ENCODE measurements around the gene CLIP4. TPM values are rescaled to one million over a fixed set of nuclear protein-coding genes. Genes with fewer than 3 reads are reported as not detected.

Gene CLIP4
- 2.7 TPM for polyA plus RNA-seq (2013, experiment 1 of 2)
- polyA plus RNA-seq (2013, experiment 2 of 2) = 2.6 TPM

- Histone ChIP-seq H3K27ac (ENCODE audit: low read depth, low read length, severe bottlenecking) (no peak within 1 kb of the TSS), H3K4me3 (ENCODE audit: extremely low read depth, insufficient read depth, low read length, poor library complexity, severe bottlenecking) (peak within 1 kb of the TSS; percentile 37)
- WGBS, 2 experiments (ENCODE audit: insufficient coverage in 2 of 2) = 9 to 10% methylated on average over 46 to 65 of the region's 76 CpGs
Observed at GRCh38 chr2:29114946-29115609, at the start of gene CLIP4. Gene CLIP4, plus strand, starts transcription at chr2:29115415. Its CDS starts 5,974 bp downstream, at chr2:29121389.

GRCh38 chr2:29066271-29066860 is 48.8 kb upstream of the CLIP4 start:
- WGBS, 2 experiments (ENCODE audit: insufficient coverage in 2 of 2) = 90 to 97% methylated on average over 7 to 8 of the region's 8 CpGs
- Histone ChIP-seq H3K9me3 (ENCODE audit: control insufficient read depth, low read length) (no peaks in the 10 kb centered on the region), H3K36me3 (ENCODE audit: control insufficient read depth, insufficient read depth, low read length) (no peaks in the 10 kb centered on the region), H3K27ac (ENCODE audit: low read depth, low read length, severe bottlenecking) (no peak overlapping the region), H3K4me1 (ENCODE audit: control insufficient read depth, insufficient read depth, low read length, poor library complexity, severe bottlenecking) (no peaks in the 10 kb centered on the region), H3K4me3 (ENCODE audit: extremely low read depth, insufficient read depth, low read length, poor library complexity, severe bottlenecking) (no peak overlapping the region)

More at GRCh38 chr2:29114946-29115609, at the start of gene CLIP4:
- Histone ChIP-seq H3K9me3 (ENCODE audit: control insufficient read depth, low read length) (no peaks in the 10 kb centered on the region), H3K36me3 (ENCODE audit: control insufficient read depth, insufficient read depth, low read length) (no peaks in the 10 kb centered on the region), H3K4me1 (ENCODE audit: control insufficient read depth, insufficient read depth, low read length, poor library complexity, severe bottlenecking) (peaks cover 6% of the 10 kb centered on the region)

- Histone ChIP-seq H3K4me1 (ENCODE audit: control insufficient read depth, insufficient read depth, low read length, poor library complexity, severe bottlenecking) (no peaks in the 10 kb centered on the region), H3K9me3 (ENCODE audit: control insufficient read depth, low read length) (no peaks in the 10 kb centered on the region), H3K36me3 (ENCODE audit: control insufficient read depth, insufficient read depth, low read length) (no peaks in the 10 kb centered on the region), H3K4me3 (ENCODE audit: extremely low read depth, insufficient read depth, low read length, poor library complexity, severe bottlenecking) (no peak overlapping the region), H3K27ac (ENCODE audit: low read depth, low read length, severe bottlenecking) (no peak overlapping the region)
- 79 to 90% methylated on average over 5 to 7 of the region's 7 CpGs for WGBS, 2 experiments (ENCODE audit: insufficient coverage in 2 of 2)
Observed at GRCh38 chr2:29066997-29067605, 48.1 kb upstream of the CLIP4 start.

- 93 to 100% methylated on average over 6 of the region's 7 CpGs for WGBS, 2 experiments (ENCODE audit: insufficient coverage in 2 of 2)
Observed at GRCh38 chr2:29068513-29068912, 46.7 kb upstream of the CLIP4 start.

GRCh38 chr2:29070526-29070925 is 44.7 kb upstream of the CLIP4 start:
- Histone ChIP-seq H3K4me1 (ENCODE audit: control insufficient read depth, insufficient read depth, low read length, poor library complexity, severe bottlenecking) (no peaks in the 10 kb centered on the region), H3K36me3 (ENCODE audit: control insufficient read depth, insufficient read depth, low read length) (no peaks in the 10 kb centered on the region), H3K4me3 (ENCODE audit: extremely low read depth, insufficient read depth, low read length, poor library complexity, severe bottlenecking) (no peak overlapping the region), H3K9me3 (ENCODE audit: control insufficient read depth, low read length) (no peaks in the 10 kb centered on the region), H3K27ac (ENCODE audit: low read depth, low read length, severe bottlenecking) (no peak overlapping the region)
- 85 to 92% methylated on average over 11 to 12 of the region's 12 CpGs for WGBS, 2 experiments (ENCODE audit: insufficient coverage in 2 of 2)

More at GRCh38 chr2:29068513-29068912, 46.7 kb upstream of the CLIP4 start:
- no peaks in the 10 kb centered on the region for H3K36me3 ChIP-seq (ENCODE audit: control insufficient read depth, insufficient read depth, low read length)
- H3K9me3 ChIP-seq (ENCODE audit: control insufficient read depth, low read length) = no peaks in the 10 kb centered on the region
- H3K4me1 ChIP-seq (ENCODE audit: control insufficient read depth, insufficient read depth, low read length, poor library complexity, severe bottlenecking) = no peaks in the 10 kb centered on the region
- H3K4me3 ChIP-seq (ENCODE audit: extremely low read depth, insufficient read depth, low read length, poor library complexity, severe bottlenecking) = no peak overlapping the region
- H3K27ac ChIP-seq (ENCODE audit: low read depth, low read length, severe bottlenecking) = no peak overlapping the region

GRCh38 chr2:29071032-29071975 is 43.9 kb upstream of the CLIP4 start:
- H3K27ac ChIP-seq (ENCODE audit: low read depth, low read length, severe bottlenecking) = no peak overlapping the region
- 87 to 93% methylated on average over 11 to 13 of the region's 19 CpGs for WGBS, 2 experiments (ENCODE audit: insufficient coverage in 2 of 2)
- H3K4me3 ChIP-seq (ENCODE audit: extremely low read depth, insufficient read depth, low read length, poor library complexity, severe bottlenecking) = no peak overlapping the region
- H3K9me3 ChIP-seq (ENCODE audit: control insufficient read depth, low read length) = no peaks in the 10 kb centered on the region
- no peaks in the 10 kb centered on the region for H3K36me3 ChIP-seq (ENCODE audit: control insufficient read depth, insufficient read depth, low read length)
- no peaks in the 10 kb centered on the region for H3K4me1 ChIP-seq (ENCODE audit: control insufficient read depth, insufficient read depth, low read length, poor library complexity, severe bottlenecking)

GRCh38 chr2:29072251-29072650 is 43.0 kb upstream of the CLIP4 start:
- H3K36me3 ChIP-seq (ENCODE audit: control insufficient read depth, insufficient read depth, low read length) = no peaks in the 10 kb centered on the region
- H3K27ac ChIP-seq (ENCODE audit: low read depth, low read length, severe bottlenecking) = no peak overlapping the region
- WGBS, 2 experiments (ENCODE audit: insufficient coverage in 2 of 2) = 90 to 95% methylated on average over 7 of the region's 8 CpGs
- H3K4me3 ChIP-seq (ENCODE audit: extremely low read depth, insufficient read depth, low read length, poor library complexity, severe bottlenecking) = no peak overlapping the region
- no peaks in the 10 kb centered on the region for H3K4me1 ChIP-seq (ENCODE audit: control insufficient read depth, insufficient read depth, low read length, poor library complexity, severe bottlenecking)
- no peaks in the 10 kb centered on the region for H3K9me3 ChIP-seq (ENCODE audit: control insufficient read depth, low read length)

- Histone ChIP-seq H3K4me3 (ENCODE audit: extremely low read depth, insufficient read depth, low read length, poor library complexity, severe bottlenecking) (no peak overlapping the region), H3K4me1 (ENCODE audit: control insufficient read depth, insufficient read depth, low read length, poor library complexity, severe bottlenecking) (no peaks in the 10 kb centered on the region), H3K9me3 (ENCODE audit: control insufficient read depth, low read length) (no peaks in the 10 kb centered on the region), H3K27ac (ENCODE audit: low read depth, low read length, severe bottlenecking) (no peak overlapping the region), H3K36me3 (ENCODE audit: control insufficient read depth, insufficient read depth, low read length) (no peaks in the 10 kb centered on the region)
- WGBS, 2 experiments (ENCODE audit: insufficient coverage in 2 of 2) = 89 to 94% methylated on average over 10 to 11 of the region's 12 CpGs
Observed at GRCh38 chr2:29072971-29073725, 42.1 kb upstream of the CLIP4 start.

- WGBS, 2 experiments (ENCODE audit: insufficient coverage in 2 of 2) = 78 to 86% methylated on average over 2 to 4 of the region's 4 CpGs
- Histone ChIP-seq H3K4me3 (ENCODE audit: extremely low read depth, insufficient read depth, low read length, poor library complexity, severe bottlenecking) (no peak overlapping the region), H3K4me1 (ENCODE audit: control insufficient read depth, insufficient read depth, low read length, poor library complexity, severe bottlenecking) (no peaks in the 10 kb centered on the region), H3K27ac (ENCODE audit: low read depth, low read length, severe bottlenecking) (no peak overlapping the region), H3K36me3 (ENCODE audit: control insufficient read depth, insufficient read depth, low read length) (no peaks in the 10 kb centered on the region), H3K9me3 (ENCODE audit: control insufficient read depth, low read length) (no peaks in the 10 kb centered on the region)
Observed at GRCh38 chr2:29073933-29074332, 41.3 kb upstream of the CLIP4 start.

- Histone ChIP-seq H3K9me3 (ENCODE audit: control insufficient read depth, low read length) (no peaks in the 10 kb centered on the region), H3K27ac (ENCODE audit: low read depth, low read length, severe bottlenecking) (no peak within 1 kb of the TSS), H3K4me3 (ENCODE audit: extremely low read depth, insufficient read depth, low read length, poor library complexity, severe bottlenecking) (no peak within 1 kb of the TSS), H3K4me1 (ENCODE audit: control insufficient read depth, insufficient read depth, low read length, poor library complexity, severe bottlenecking) (no peaks in the 10 kb centered on the region), H3K36me3 (ENCODE audit: control insufficient read depth, insufficient read depth, low read length) (no peaks in the 10 kb centered on the region)
- 93 to 94% methylated on average over 5 to 8 of the region's 8 CpGs for WGBS, 2 experiments (ENCODE audit: insufficient coverage in 2 of 2)
Observed at GRCh38 chr2:29074411-29074810, 40.8 kb upstream of the CLIP4 start, which contains the start of gene PCARE. Gene PCARE, minus strand, starts transcription at chr2:29074523. Its CDS starts 262 bp downstream, at chr2:29074261.
